Activated naive CD4-positive, alpha-beta T cell treated with anti-CD3 and anti-CD28 coated beads, Interleukin-2, amount 10 ng/mL, durations not matched to agents 5 hours and 36 hours (primary cell): ENCODE measurements around the gene UBTD1. TPM values are rescaled to one million over a fixed set of nuclear protein-coding genes. Genes with fewer than 3 reads are reported as not detected.

Experiments used
- total RNA-seq, 2 experiments: library from RNA; stranded (reverse); gene quantifications; one replicate each; pipeline ENCODE4 v1.2.3, GENCODE V29; 2021

Gene UBTD1, protein sequence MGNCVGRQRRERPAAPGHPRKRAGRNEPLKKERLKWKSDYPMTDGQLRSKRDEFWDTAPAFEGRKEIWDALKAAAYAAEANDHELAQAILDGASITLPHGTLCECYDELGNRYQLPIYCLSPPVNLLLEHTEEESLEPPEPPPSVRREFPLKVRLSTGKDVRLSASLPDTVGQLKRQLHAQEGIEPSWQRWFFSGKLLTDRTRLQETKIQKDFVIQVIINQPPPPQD
- total RNA-seq = 1 to 10 TPM; 1.1 to 1.4 TPM

GRCh38 chr10:97498841-97499560, at the start of gene UBTD1:
TSS of gene UBTD1 (plus strand) at chr10:97498924. CDS start at chr10:97499204, 280 bp downstream.

DNA sequence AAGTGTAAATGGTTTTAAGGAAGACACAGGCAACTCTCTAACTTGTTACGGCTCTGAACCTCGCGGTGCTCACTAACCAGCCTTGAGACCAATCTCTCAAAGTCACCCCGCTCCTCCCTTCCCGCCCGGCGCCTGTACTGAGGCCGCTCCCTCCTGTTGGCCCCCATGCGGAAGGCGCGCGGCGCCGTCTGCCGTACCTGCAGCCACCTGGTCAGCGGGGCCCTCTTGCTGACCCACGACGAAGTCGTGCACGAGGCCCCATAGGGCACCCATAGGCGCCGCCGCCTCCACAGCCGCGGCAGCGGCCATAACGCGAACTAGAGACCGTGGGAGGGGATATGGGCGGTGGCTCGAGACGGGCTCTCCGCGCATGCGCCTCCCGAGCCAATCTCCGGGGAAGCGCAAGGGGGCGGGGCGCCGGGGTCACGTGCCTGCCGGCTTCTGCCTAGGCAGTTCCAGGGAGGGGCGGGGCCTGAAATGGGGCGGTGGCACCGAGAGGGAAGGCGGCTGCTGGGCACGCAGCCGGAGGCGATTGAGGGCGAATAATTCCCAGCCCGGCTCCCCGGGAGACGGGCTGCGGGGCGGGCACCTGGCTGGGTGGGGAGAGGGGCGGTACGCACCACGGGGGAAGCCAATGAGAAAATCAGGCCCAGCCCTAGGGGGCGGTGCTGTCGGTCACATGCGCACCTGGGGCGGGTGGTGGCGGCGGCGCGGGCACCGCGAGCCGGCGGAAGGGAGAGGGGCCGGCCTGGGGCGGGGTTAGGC, 466 bp upstream of the UBTD1 start, which contains the start of gene MMS19:
Gene MMS19, minus strand, starts transcription at position 347 of the 765 bp plus-strand sequence. Its CDS starts 38 bp downstream, at position 309.

DNA sequence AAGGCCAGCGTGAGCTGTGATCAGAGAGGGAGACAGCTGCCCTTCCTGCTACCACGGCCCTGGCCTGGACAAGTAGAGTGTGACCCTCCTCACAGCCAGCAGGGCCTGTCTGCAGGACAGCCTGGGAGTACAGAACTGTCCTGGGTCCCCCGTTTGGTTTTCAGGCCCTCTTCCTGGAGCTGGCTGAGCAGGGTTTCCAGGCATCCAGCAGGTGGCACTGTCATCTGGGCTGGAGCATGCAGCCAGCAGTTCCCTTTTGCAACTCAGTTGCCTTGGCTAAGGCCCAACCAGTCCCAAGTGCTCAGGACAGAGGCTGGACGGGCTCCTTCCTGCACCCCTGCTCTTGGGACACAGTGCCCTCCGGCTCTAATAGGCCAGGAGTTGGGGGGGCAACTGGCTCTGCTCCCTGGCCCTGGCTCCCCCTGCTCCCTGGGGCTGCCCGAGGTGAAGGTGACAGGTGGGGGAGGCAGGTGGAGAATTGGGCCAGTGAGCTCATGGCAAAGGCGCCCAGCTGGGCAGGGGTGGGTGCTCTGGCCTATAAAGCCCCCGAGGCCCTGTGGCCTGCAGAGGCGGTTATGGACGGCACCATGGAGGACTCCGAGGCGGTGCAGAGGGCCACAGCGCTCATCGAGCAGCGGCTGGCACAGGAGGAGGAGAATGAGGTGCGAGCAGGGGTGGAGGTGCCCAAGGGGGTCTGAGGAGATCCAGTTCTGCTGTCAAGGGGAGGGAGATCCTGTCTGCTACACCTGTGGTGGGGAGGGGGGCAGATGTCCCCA, 73.7 kb downstream of the UBTD1 start, which contains the start of gene ANKRD2:
Gene ANKRD2, plus strand, starts transcription at position 566 of the 776 bp plus-strand sequence. Its CDS starts 10 bp downstream, at position 576.

DNA sequence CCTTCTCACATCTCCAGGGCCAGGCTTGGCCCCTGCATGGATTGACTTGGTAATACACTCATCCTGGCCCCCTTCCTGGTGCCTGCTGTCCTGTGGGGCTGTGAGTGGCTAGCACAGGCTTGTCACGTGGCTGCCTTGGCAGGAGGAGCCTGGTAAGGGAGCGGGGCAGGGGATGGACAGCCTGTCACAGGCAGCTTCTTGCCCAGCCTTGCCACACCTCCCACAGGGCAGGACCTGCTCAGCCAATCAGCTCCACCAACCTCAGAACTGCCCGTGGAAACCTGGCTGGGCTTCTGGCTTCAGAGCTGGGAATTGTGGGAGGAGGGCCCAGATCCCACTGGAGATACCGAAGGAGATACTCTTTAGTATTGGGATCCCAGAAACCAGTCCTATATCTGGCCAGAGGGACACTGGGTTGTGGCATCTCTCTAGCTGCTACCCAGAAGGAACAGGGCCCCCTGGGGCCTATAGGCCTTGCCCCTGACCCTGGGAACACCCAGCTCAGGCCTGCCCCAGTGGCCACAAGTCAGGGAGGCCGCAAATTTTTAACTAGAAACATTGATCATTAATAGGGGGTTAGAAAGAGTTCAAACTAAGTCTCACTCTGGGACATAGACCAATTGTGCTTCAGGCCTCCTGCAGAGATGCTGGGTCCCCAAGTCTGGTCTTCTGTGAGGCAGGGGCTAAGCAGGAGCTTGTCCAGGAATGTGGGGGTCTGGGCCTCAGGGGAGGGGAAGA, 85.5 kb downstream of the UBTD1 start, which contains the start of gene HOGA1:
Gene HOGA1, plus strand, starts transcription at position 330 of the 738 bp plus-strand sequence. Its CDS starts 315 bp downstream, at position 645.

GRCh38 chr10:97589479-97589878, 90.8 kb downstream of the UBTD1 start, which contains the start of gene C10orf62:
TSS of gene C10orf62 (plus strand) at chr10:97589721. CDS start at chr10:97589898, 177 bp downstream.

Other genes with a start within 250 kb of the UBTD1 start
- 10 to 100 TPM; 35.1 to 40.5 TPM for gene ARHGAP19, start 206.3 kb upstream of the UBTD1 start, total RNA-seq
- gene FRAT1, start 179.7 kb upstream of the UBTD1 start, total RNA-seq = 1 to 10 TPM; 8.6 to 8.7 TPM
- gene FRAT2, start 164.2 kb upstream of the UBTD1 start, total RNA-seq = 10 to 100 TPM; 12.3 to 12.8 TPM
- 10 to 100 TPM; 17.8 to 22.2 TPM for gene RRP12, start 97.6 kb upstream of the UBTD1 start, total RNA-seq
- gene PGAM1, start 72.7 kb upstream of the UBTD1 start, total RNA-seq = 100 to 1,000 TPM; 303 to 312 TPM
- 10 to 100 TPM; 44.1 to 45.6 TPM for gene EXOSC1, start 52.9 kb upstream of the UBTD1 start, total RNA-seq
- 10 to 100 TPM; 33.1 to 36.8 TPM for gene ZDHHC16, start 52.7 kb upstream of the UBTD1 start, total RNA-seq
- 10 to 100 TPM; 72.8 to 74.3 TPM for gene MMS19, start 502 bp upstream of the UBTD1 start, total RNA-seq
- not detected for gene ANKRD2, start 73.9 kb downstream of the UBTD1 start, total RNA-seq
- gene HOGA1, start 85.5 kb downstream of the UBTD1 start, total RNA-seq = not detected
- gene C10orf62, start 90.8 kb downstream of the UBTD1 start, total RNA-seq = not detected
- 1 to 10 TPM; 1.3 to 1.5 TPM for gene MORN4, start 134.6 kb downstream of the UBTD1 start, total RNA-seq
- 1 to 10 TPM; 8.9 to 9.4 TPM for gene PI4K2A, start 141.7 kb downstream of the UBTD1 start, total RNA-seq
- under 1 TPM; 0.68 to 0.99 TPM for gene AVPI1, start 188.3 kb downstream of the UBTD1 start, total RNA-seq
- 1 to 10 TPM; 2.7 to 3.2 TPM for gene MARVELD1, start 214.8 kb downstream of the UBTD1 start, total RNA-seq
- gene ZFYVE27, start 238.2 kb downstream of the UBTD1 start, total RNA-seq = 10 to 100 TPM; 25.0 to 26.0 TPM